ENCODE measurements around the gene MTARC2. TPM values are rescaled to one million over a fixed set of nuclear protein-coding genes. Genes with fewer than 3 reads are reported as not detected.

The MTARC2 gene
- total and polyA plus RNA-seq, 2 donors: 18.2 to 31.0 TPM

DNA sequence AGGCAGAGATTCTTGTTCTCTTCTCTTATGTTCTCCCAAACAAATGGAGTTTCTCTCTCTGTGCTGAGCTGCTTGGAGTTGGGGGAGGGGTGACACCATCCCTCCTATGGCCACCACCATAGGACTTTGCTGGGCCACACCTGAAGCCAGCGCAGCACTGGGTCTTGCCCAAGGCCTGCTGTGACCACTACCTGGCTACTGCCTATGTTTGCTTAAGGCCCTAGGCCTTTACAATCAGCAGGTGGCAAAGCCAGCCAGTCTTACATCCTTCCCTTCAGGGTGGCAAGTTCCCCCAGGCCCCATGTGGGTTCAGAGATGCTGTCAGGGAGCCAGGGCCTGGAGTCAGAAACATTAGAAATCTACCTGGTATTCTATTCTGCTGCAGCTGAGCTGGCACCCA lies 6.3 kb upstream of the MTARC2 start:
- no peak overlapping the region for H3K27ac ChIP-seq (ENCODE audit: low read depth)
- DNase-seq (ENCODE audit: extremely low spot score): no peak
- WGBS: 100% methylated on average over 1 of the region's 1 CpG
- no peak overlapping the region for H3K4me3 ChIP-seq (ENCODE audit: low read depth, low read length)
- no peaks in the 10 kb centered on the region for H3K4me1 ChIP-seq (ENCODE audit: insufficient read depth)
- H3K36me3 ChIP-seq (ENCODE audit: insufficient read depth): no peaks in the 10 kb centered on the region

- 87% methylated on average over 3 of the region's 3 CpGs for WGBS
- Histone ChIP-seq H3K27ac (ENCODE audit: low read depth) (no peak overlapping the region), H3K4me1 (ENCODE audit: insufficient read depth) (no peaks in the 10 kb centered on the region), H3K36me3 (ENCODE audit: insufficient read depth) (no peaks in the 10 kb centered on the region), H3K4me3 (ENCODE audit: low read depth, low read length) (no peak overlapping the region)
- no peak for DNase-seq (ENCODE audit: extremely low spot score)
These were observed 5.6 kb upstream of the MTARC2 start for GRCh38 chr1:220742520-220742919.

DNA sequence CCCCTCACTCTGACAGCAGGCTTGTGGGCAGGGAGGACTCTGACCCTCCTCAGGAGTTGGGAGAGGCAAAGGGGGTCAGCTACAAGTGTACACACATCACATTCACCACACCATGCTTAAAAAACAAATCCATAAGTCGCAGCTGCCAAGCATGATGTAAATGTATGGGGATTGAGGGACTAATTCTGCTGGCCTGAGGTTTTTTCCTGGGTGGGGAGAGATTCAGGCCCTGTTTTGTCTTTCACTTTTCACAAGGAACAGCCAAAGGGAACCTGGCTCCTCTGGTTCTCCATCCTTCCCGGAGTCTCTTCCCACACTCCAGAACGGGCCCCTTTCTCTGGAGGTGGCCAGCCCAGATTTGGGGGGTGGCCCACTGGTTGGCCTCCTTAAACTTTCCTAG lies 1.3 kb upstream of the MTARC2 start:
- no peaks in the 10 kb centered on the region for H3K4me1 ChIP-seq (ENCODE audit: insufficient read depth)
- DNase-seq (ENCODE audit: extremely low spot score): no peak
- no peaks in the 10 kb centered on the region for H3K36me3 ChIP-seq (ENCODE audit: insufficient read depth)
- H3K27ac ChIP-seq (ENCODE audit: low read depth): no peak overlapping the region
- 85% methylated on average over 3 of the region's 3 CpGs for WGBS
- H3K4me3 ChIP-seq (ENCODE audit: low read depth, low read length): no peak overlapping the region

DNA sequence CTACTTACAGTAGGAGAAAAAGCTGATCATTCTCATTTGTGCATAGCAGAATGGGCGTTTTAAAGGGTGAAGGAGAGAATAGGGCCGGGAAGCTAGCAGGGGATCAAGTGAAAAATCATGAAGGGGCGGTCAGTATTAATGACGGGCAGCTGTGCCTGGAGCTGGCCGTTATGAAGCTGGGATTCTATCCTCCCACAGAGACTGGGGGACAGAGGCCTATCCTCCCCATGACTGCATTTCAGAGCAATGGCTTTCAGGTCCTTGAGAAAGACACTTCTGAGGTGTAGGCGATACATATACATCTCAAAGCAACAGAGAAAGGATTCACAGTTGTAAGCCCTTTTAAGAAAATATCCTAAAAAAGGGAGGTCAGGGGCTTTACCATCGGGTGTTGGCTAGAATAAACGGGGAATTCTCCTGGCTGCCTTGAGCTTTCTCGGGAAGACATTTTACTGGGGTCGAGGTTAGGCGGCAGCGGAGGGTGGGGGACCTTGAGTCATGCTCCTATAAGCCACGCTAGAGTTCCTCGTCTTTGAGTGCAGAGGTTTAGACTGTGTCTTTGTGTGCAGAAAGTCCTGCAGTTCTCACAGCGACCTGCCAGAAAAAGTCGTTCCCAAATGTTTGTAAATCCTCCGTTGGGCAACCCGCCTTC lies 559 bp upstream of the MTARC2 start:
- Histone ChIP-seq H3K4me3 (ENCODE audit: low read depth, low read length) (peak overlapping the region; percentile 76), H3K4me1 (ENCODE audit: insufficient read depth) (no peaks in the 10 kb centered on the region), H3K36me3 (ENCODE audit: insufficient read depth) (no peaks in the 10 kb centered on the region), H3K27ac (ENCODE audit: low read depth) (no peak overlapping the region)
- WGBS: 16% methylated on average over 18 of the region's 18 CpGs
- DNase-seq (ENCODE audit: extremely low spot score): no peak

GRCh38 chr1:220748936-220749335 lies 814 bp downstream of the MTARC2 start:
- no peaks in the 10 kb centered on the region for H3K36me3 ChIP-seq (ENCODE audit: insufficient read depth)
- DNase-seq (ENCODE audit: extremely low spot score): no peak
- no peak overlapping the region for H3K27ac ChIP-seq (ENCODE audit: low read depth)
- H3K4me1 ChIP-seq (ENCODE audit: insufficient read depth): no peaks in the 10 kb centered on the region
- peak overlapping the region; percentile 76 for H3K4me3 ChIP-seq (ENCODE audit: low read depth, low read length)
- WGBS: 5% methylated on average over 3 of the region's 3 CpGs

GRCh38 chr1:220750131-220750515 lies 2.0 kb downstream of the MTARC2 start:
- H3K27ac ChIP-seq (ENCODE audit: low read depth): no peak overlapping the region
- no peak for DNase-seq (ENCODE audit: extremely low spot score)
- 37% methylated on average over 6 of the region's 6 CpGs for WGBS
- H3K36me3 ChIP-seq (ENCODE audit: insufficient read depth): no peaks in the 10 kb centered on the region
- no peak overlapping the region for H3K4me3 ChIP-seq (ENCODE audit: low read depth, low read length)
- no peaks in the 10 kb centered on the region for H3K4me1 ChIP-seq (ENCODE audit: insufficient read depth)

- no peak overlapping the region for H3K4me3 ChIP-seq (ENCODE audit: low read depth, low read length)
- no peak for DNase-seq (ENCODE audit: extremely low spot score)
- H3K27ac ChIP-seq (ENCODE audit: low read depth): no peak overlapping the region
- peaks cover 2% of the 10 kb centered on the region for H3K36me3 ChIP-seq (ENCODE audit: insufficient read depth)
- H3K4me1 ChIP-seq (ENCODE audit: insufficient read depth): no peaks in the 10 kb centered on the region
- 68% methylated on average over 2 of the region's 2 CpGs for WGBS
These were observed 3.0 kb downstream of the MTARC2 start for GRCh38 chr1:220751111-220751510.

DNA sequence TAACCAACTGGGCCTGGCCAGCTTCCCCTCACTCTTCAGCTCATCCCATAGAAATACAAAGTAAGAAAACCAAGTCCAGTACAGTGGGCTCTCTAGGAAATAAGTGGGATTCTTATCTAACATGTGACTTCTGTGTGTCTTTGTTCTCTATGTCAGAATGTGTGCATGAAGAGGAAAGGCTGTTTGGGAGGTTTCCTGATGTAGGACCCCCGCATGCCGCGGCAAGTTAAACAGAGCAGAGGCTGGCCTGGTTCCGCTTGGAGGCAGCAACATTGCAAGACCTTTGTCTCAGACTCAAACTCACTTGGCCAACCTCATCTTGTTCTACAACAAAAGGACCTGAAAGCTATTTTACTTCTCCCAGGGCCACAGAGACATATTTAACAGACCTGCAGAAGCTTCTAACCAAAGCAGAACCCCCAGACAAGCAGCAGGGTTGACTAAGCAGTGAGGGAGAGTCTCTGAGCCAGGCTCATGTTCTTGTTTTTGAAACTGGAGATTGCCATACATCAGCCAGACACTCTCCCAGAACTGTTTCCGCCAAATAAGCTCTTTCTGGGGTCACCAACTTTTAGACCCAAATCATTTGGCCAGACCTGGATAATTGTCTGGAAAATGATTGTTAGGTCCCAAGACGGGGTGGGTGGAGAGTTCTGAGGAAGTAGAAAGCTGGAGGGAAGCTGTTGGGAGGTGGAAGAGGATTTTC lies 6.2 kb downstream of the MTARC2 start:
- WGBS: 81% methylated on average over 6 of the region's 6 CpGs

GRCh38 chr1:220754918-220755295 lies 6.8 kb downstream of the MTARC2 start:
- Histone ChIP-seq H3K4me3 (ENCODE audit: low read depth, low read length) (no peak overlapping the region), H3K36me3 (ENCODE audit: insufficient read depth) (peaks cover 2% of the 10 kb centered on the region), H3K4me1 (ENCODE audit: insufficient read depth) (peaks cover 1% of the 10 kb centered on the region), H3K27ac (ENCODE audit: low read depth) (no peak overlapping the region)
- DNase-seq (ENCODE audit: extremely low spot score): no peak
- WGBS: 91% methylated on average over 4 of the region's 4 CpGs

More for the DNA sequence above, 6.2 kb downstream of the MTARC2 start:
- Histone ChIP-seq H3K4me1 (ENCODE audit: insufficient read depth) (peaks cover 1% of the 10 kb centered on the region), H3K27ac (ENCODE audit: low read depth) (no peak overlapping the region), H3K36me3 (ENCODE audit: insufficient read depth) (peaks cover 2% of the 10 kb centered on the region), H3K4me3 (ENCODE audit: low read depth, low read length) (no peak overlapping the region)
- DNase-seq (ENCODE audit: extremely low spot score): no peak

DNA sequence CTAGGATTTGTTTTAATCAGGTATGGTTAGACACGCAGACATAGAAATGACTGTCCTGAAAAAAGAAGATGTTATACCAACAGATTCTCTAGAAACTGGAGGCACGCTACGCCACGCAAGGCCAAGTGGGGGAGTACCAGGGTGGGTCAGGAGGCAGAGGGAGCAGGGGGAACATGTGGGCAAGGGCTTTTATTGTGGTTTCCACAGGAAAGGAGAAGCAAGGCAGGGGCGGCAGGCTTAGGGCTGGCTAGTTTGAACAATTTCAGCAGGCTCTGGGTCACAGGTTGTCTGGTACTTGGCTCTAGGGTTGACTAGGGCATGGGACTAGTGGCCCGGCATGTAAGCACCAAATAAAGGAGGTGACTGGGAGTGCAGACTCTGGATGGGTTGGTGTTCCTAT lies 7.2 kb downstream of the MTARC2 start:
- Histone ChIP-seq H3K4me3 (ENCODE audit: low read depth, low read length) (no peak overlapping the region), H3K36me3 (ENCODE audit: insufficient read depth) (peaks cover 2% of the 10 kb centered on the region), H3K27ac (ENCODE audit: low read depth) (no peak overlapping the region), H3K4me1 (ENCODE audit: insufficient read depth) (peaks cover 1% of the 10 kb centered on the region)
- WGBS: 95% methylated on average over 6 of the region's 6 CpGs
- DNase-seq (ENCODE audit: extremely low spot score): no peak

DNA sequence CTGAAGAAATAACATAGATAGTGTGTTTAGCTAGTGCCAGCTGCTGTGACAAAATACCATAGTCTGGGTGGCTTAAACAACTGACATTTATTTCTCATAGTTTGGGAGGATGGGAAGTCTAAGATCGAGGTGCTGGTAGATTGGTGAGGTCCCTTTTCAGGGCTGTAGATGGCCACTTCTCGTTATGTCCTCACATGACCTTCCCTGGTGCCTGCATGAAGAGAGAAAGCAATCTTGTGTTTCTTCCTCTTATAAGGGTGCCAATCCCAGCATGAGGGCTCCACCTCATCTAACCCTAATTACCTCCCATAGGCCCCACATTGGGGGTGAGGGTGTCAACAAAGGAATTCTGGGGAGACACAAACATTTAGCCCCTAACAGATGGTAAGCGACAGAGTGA lies 9.3 kb downstream of the MTARC2 start:
- 93% methylated on average over 3 of the region's 3 CpGs for WGBS
- Histone ChIP-seq H3K36me3 (ENCODE audit: insufficient read depth) (peaks cover 2% of the 10 kb centered on the region), H3K4me1 (ENCODE audit: insufficient read depth) (peaks cover 1% of the 10 kb centered on the region), H3K27ac (ENCODE audit: low read depth) (no peak overlapping the region), H3K4me3 (ENCODE audit: low read depth, low read length) (no peak overlapping the region)
- no peak for DNase-seq (ENCODE audit: extremely low spot score)

DNA sequence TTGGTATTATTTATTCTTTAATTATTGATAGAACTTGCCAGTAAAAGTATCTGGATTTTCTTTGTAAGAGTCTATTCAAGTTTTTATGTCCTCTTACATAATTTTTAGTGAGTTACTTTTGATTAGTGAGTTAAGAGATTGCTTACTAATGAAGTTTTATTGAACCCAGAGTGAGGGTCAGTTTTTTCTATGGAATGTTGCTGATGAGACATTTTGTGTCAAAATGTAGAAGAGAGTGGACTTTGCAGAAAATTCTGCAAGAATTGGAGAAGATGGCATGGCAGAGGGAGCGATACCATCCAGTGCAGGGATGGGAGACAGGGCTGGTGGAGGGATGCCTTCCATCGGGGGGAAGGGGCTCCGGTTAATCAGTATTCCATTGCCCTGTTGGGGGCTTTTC lies 11.0 kb downstream of the MTARC2 start:
- peaks cover 1% of the 10 kb centered on the region for H3K4me1 ChIP-seq (ENCODE audit: insufficient read depth)
- peaks cover 2% of the 10 kb centered on the region for H3K36me3 ChIP-seq (ENCODE audit: insufficient read depth)
- 95% methylated on average over 3 of the region's 3 CpGs for WGBS
- DNase-seq (ENCODE audit: extremely low spot score): no peak
- H3K4me3 ChIP-seq (ENCODE audit: low read depth, low read length): no peak overlapping the region
- H3K27ac ChIP-seq (ENCODE audit: low read depth): no peak overlapping the region

DNA sequence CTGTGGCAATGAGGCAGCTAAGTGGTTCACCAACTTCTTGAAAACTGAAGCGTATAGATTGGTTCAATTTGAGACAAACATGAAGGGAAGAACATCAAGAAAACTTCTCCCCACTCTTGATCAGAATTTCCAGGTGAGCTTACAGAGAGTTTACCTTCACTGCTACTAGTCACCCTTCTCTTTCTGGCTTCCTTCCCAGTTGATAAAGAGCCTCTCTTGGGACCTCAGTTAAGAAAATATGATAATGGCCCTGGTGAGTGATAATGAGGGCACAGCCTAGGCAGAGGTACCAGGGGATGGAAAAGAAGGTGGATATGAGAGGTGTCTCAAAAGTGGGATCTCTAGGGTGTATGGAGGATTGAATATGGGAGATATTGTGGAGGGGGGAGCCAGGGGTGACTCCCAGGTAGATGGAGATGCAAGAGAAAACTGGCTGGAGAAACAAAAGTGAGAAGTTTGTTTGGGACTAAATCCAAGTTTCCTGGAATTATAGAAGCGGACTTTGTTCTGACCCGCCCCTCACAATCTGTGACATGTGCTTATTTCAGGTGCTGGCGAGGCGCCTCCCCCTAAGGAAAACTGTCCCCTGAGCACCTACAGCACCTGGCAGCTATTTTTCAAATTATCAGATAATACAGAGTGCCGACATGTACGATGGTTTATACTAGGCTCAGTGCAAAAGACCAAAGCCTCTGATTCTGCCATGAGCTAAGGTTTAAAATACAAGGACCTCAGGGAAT lies 13.7 kb downstream of the MTARC2 start:
- WGBS: 96% methylated on average over 7 of the region's 7 CpGs
- no peak for DNase-seq (ENCODE audit: extremely low spot score)
- Histone ChIP-seq H3K36me3 (ENCODE audit: insufficient read depth) (no peaks in the 10 kb centered on the region), H3K4me1 (ENCODE audit: insufficient read depth) (peaks cover 1% of the 10 kb centered on the region), H3K27ac (ENCODE audit: low read depth) (no peak overlapping the region), H3K4me3 (ENCODE audit: low read depth, low read length) (no peak overlapping the region)

DNA sequence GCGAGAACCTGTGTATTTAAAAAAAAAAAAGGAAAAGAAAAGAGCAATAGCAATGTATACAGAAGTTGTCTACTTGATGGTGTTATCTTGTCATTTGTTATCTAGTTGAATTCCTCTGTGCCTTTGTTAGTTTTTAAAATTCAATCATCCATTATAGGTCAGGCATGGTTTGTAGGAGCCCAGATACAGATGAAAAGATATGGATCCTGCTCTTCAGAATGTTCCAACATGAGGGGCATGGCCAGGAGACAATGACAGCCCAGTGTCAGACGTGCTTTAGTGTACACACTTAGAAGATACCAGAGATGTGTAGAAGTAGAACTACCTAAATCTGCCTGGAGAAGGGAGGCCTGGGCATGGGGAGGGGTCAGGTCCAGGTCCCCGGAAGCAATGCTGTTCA lies 16.6 kb downstream of the MTARC2 start:
- no peak overlapping the region for H3K4me3 ChIP-seq (ENCODE audit: low read depth, low read length)
- no peak for DNase-seq (ENCODE audit: extremely low spot score)
- no peak overlapping the region for H3K27ac ChIP-seq (ENCODE audit: low read depth)
- no peaks in the 10 kb centered on the region for H3K36me3 ChIP-seq (ENCODE audit: insufficient read depth)
- H3K4me1 ChIP-seq (ENCODE audit: insufficient read depth): no peaks in the 10 kb centered on the region
- 97% methylated on average over 3 of the region's 3 CpGs for WGBS

All from urinary bladder (tissue), 4 donors.